Astrocyte (in vitro differentiated cells and primary cell): ENCODE data around the gene VSIG4. TPM values are rescaled to one million over a fixed set of nuclear protein-coding genes. Genes with fewer than 3 reads are reported as not detected.
A peak's percentile ranks its signal among the peaks of the same experiment; 100 is the strongest.

Experiments
- DNase-seq: peaks from one replicate; pipeline ENCODE4 v3.0.0-alpha.2; 2010; ENCODE audit warnings: low read depth
- FAIRE-seq: peaks from 2 replicates; lab custom pipeline; 2011; peaks lifted over from hg19 to GRCh38; lab: Jason Lieb, UNC
- H2AFZ ChIP-seq: 2 replicates; pipeline ENCODE4 v1.6.0; 2012; ENCODE audit warnings: low read depth, low read length, inconsistent platforms
- H3K27ac ChIP-seq: 2 replicates; pipeline ENCODE4 v1.5.1; 2011; ENCODE audit warnings: low read depth, low read length, inconsistent platforms
- H3K27me3 ChIP-seq: 2 replicates; pipeline ENCODE4 v1.6.0; 2011; ENCODE audit warnings: low read length, inconsistent platforms; ENCODE audit not compliant: insufficient read depth
- H3K36me3 ChIP-seq: 2 replicates; pipeline ENCODE4 v1.5.1; 2011; ENCODE audit warnings: low read length, inconsistent platforms; ENCODE audit not compliant: insufficient read depth
- H3K4me1 ChIP-seq: 2 replicates; pipeline ENCODE4 v1.5.1; 2011; ENCODE audit warnings: low read length, inconsistent platforms; ENCODE audit not compliant: insufficient read depth
- H3K4me2 ChIP-seq: 2 replicates; pipeline ENCODE4 v1.6.0; 2012; ENCODE audit warnings: low read length, inconsistent platforms
- H3K4me3 ChIP-seq: 2 replicates; pipeline ENCODE4 v1.5.1; 2011; ENCODE audit warnings: low read depth, mild to moderate bottlenecking, low read length, inconsistent platforms; ENCODE audit not compliant: insufficient read depth
- H3K79me2 ChIP-seq: 2 replicates; pipeline ENCODE4 v1.6.0; 2012; ENCODE audit warnings: mild to moderate bottlenecking, low read length, inconsistent platforms; ENCODE audit not compliant: insufficient read depth
- H3K9ac ChIP-seq: 2 replicates; pipeline ENCODE4 v1.6.0; 2012; ENCODE audit warnings: mild to moderate bottlenecking, low read length, inconsistent platforms
- H3K9me3 ChIP-seq: 2 replicates; pipeline ENCODE4 v1.5.1; 2012; ENCODE audit warnings: low read depth, mild to moderate bottlenecking, low read length, inconsistent platforms; ENCODE audit not compliant: insufficient read depth
- H4K20me1 ChIP-seq: 2 replicates; pipeline ENCODE4 v1.6.0; 2012; ENCODE audit warnings: low read length, inconsistent platforms; ENCODE audit not compliant: insufficient read depth
- H3K27ac Mint-ChIP-seq: one replicate; pipeline ENCODE4 v1.8.0; 2021; ENCODE audit warnings: mild to moderate bottlenecking, mixed read lengths; ENCODE audit not compliant: unreplicated experiment
- H3K27me3 Mint-ChIP-seq: one replicate; pipeline ENCODE4 v1.8.0; 2021; ENCODE audit warnings: low read depth, mixed read lengths; ENCODE audit not compliant: unreplicated experiment
- H3K36me3 Mint-ChIP-seq: one replicate; pipeline ENCODE4 v1.8.0; 2021; ENCODE audit warnings: low read depth, mixed read lengths; ENCODE audit not compliant: unreplicated experiment
- H3K4me1 Mint-ChIP-seq: one replicate; pipeline ENCODE4 v1.8.0; 2021; ENCODE audit warnings: low read depth, mixed read lengths; ENCODE audit not compliant: unreplicated experiment
- H3K4me3 Mint-ChIP-seq: one replicate; pipeline ENCODE4 v1.8.0; 2021; ENCODE audit warnings: mild to moderate bottlenecking, moderate library complexity, mixed read lengths; ENCODE audit not compliant: unreplicated experiment
- H3K9me3 Mint-ChIP-seq: one replicate; pipeline ENCODE4 v1.8.0; 2021; ENCODE audit warnings: mild to moderate bottlenecking, mixed read lengths; ENCODE audit not compliant: unreplicated experiment
- CTCF ChIP-seq: IDR thresholded peaks from 2 replicates; pipeline ENCODE4 v1.5.1; 2011; ENCODE audit warnings: low read depth, mild to moderate bottlenecking, inconsistent platforms, low read length, moderate library complexity; ENCODE audit not compliant: insufficient read depth
- EZH2 ChIP-seq: IDR thresholded peaks from 2 replicates; pipeline ENCODE4 v1.6.1; 2012; ENCODE audit warnings: mild to moderate bottlenecking, low read length, inconsistent platforms; ENCODE audit not compliant: insufficient read depth
- total RNA-seq: library from RNA; stranded (reverse); gene quantifications from 2 replicates; pipeline ENCODE4 v1.2.1, GENCODE V29; 2021

VSIG4 gene
- total RNA-seq, 1 donor from 2014 or later, result not detected

GRCh38 chrX:66016905-66017658, 22.8 kb downstream of the VSIG4 start:
- no peaks in the 10 kb centered on the region for H3K27me3 ChIP-seq
- FAIRE-seq (peak; percentile 49), DNase-seq (no peak)
- H3K4me2 ChIP-seq, result no peak overlapping the region
- no peaks in the 10 kb centered on the region for H3K36me3 ChIP-seq
- H3K4me1 ChIP-seq, result no peaks in the 10 kb centered on the region
- Mint-ChIP-seq H3K27ac (no peak overlapping the region), H3K9me3 (no peaks in the 10 kb centered on the region), H3K4me3 (no peak overlapping the region), H3K4me1 (no peaks in the 10 kb centered on the region), H3K36me3 (no peaks in the 10 kb centered on the region), H3K27me3 (no peaks in the 10 kb centered on the region)
- H3K9ac ChIP-seq, result no peak overlapping the region
- TF ChIP-seq EZH2 (no peak), CTCF (no peak)
- H3K9me3 ChIP-seq, result no peaks in the 10 kb centered on the region
- H3K27ac ChIP-seq, result no peak overlapping the region
- H3K79me2 ChIP-seq, result no peaks in the 10 kb centered on the region
- no peak overlapping the region for H2AFZ ChIP-seq
- no peaks in the 10 kb centered on the region for H4K20me1 ChIP-seq
- no peak overlapping the region for H3K4me3 ChIP-seq

GRCh38 chrX:66015900-66016689, 23.8 kb downstream of the VSIG4 start:
- no peak overlapping the region for H3K27ac ChIP-seq
- H3K36me3 ChIP-seq, result no peaks in the 10 kb centered on the region
- H3K27me3 ChIP-seq, result no peaks in the 10 kb centered on the region
- no peaks in the 10 kb centered on the region for H4K20me1 ChIP-seq
- no peak for TF ChIP-seq EZH2
- TF ChIP-seq CTCF, result no peak
- DNase-seq (no peak), FAIRE-seq (peak; percentile 13)
- Mint-ChIP-seq H3K36me3 (no peaks in the 10 kb centered on the region), H3K27me3 (no peaks in the 10 kb centered on the region), H3K4me1 (no peaks in the 10 kb centered on the region), H3K9me3 (no peaks in the 10 kb centered on the region), H3K27ac (no peak overlapping the region), H3K4me3 (no peak overlapping the region)
- no peaks in the 10 kb centered on the region for H3K4me1 ChIP-seq
- H3K9me3 ChIP-seq, result no peaks in the 10 kb centered on the region
- H3K4me2 ChIP-seq, result no peak overlapping the region
- H3K4me3 ChIP-seq, result no peak overlapping the region
- H3K79me2 ChIP-seq, result no peaks in the 10 kb centered on the region
- H2AFZ ChIP-seq, result no peak overlapping the region
- H3K9ac ChIP-seq, result no peak overlapping the region
